OCI-LY1 (cell line): ENCODE measurements around the gene NEUROD2.
A peak's percentile ranks its signal among the peaks of the same experiment; 100 is the strongest.

Source experiments
- H2AFZ ChIP-seq: fragments of 200-600 bp; sonication (generic), shearing (Covaris generic); 2 replicates; pipeline ENCODE4 v1.6.0; 2014; ENCODE audit warnings: antibody characterized with exemption, mild to moderate bottlenecking, low read length
- H3F3A ChIP-seq: fragments of 200-600 bp; sonication (generic), shearing (Covaris generic); 2 replicates; pipeline ENCODE4 v1.6.0; 2014; ENCODE audit warnings: mild to moderate bottlenecking, antibody characterized with exemption, low read length, moderate library complexity; ENCODE audit not compliant: insufficient read depth
- H3K27ac ChIP-seq: fragments of 200-600 bp; sonication (generic); 2 replicates; pipeline ENCODE4 v1.5.1; 2014; ENCODE audit warnings: low read length, mixed run types, mild to moderate bottlenecking, low read depth; ENCODE audit not compliant: poor library complexity, severe bottlenecking
- H3K27me3 ChIP-seq: fragments of 200-600 bp; sonication (generic); 2 replicates; pipeline ENCODE4 v1.6.0; 2014; ENCODE audit warnings: antibody characterized with exemption, mild to moderate bottlenecking, low read length, moderate library complexity; ENCODE audit not compliant: insufficient read depth
- H3K36me3 ChIP-seq: fragments of 200-600 bp; sonication (generic); 2 replicates; pipeline ENCODE4 v1.6.1; 2014; ENCODE audit warnings: mild to moderate bottlenecking, antibody characterized with exemption, low read length, moderate library complexity, mixed read lengths; ENCODE audit not compliant: insufficient read depth
- H3K4me1 ChIP-seq: fragments of 200-600 bp; sonication (generic); 2 replicates; pipeline ENCODE4 v1.5.1; 2014; ENCODE audit warnings: mild to moderate bottlenecking, low read length, moderate library complexity; ENCODE audit not compliant: insufficient read depth, severe bottlenecking
- H3K4me2 ChIP-seq: fragments of 200-600 bp; sonication (generic), shearing (Covaris generic); 2 replicates; pipeline ENCODE4 v1.6.1; 2014; ENCODE audit warnings: low read length
- H3K4me3 ChIP-seq: fragments of 200-600 bp; sonication (generic); 2 replicates; pipeline ENCODE4 v1.5.1; 2014; ENCODE audit warnings: low read length, low read depth, mild to moderate bottlenecking, mixed read lengths; ENCODE audit not compliant: poor library complexity, severe bottlenecking
- H3K79me2 ChIP-seq: fragments of 200-600 bp; shearing (Covaris generic); 2 replicates; pipeline ENCODE4 v1.6.1; 2016; ENCODE audit warnings: mixed run types, low read length, mixed read lengths; ENCODE audit not compliant: insufficient read depth
- H3K9ac ChIP-seq: fragments of 200-600 bp; sonication (generic), shearing (Covaris generic); 2 replicates; pipeline ENCODE4 v1.6.1; 2014; ENCODE audit warnings: mild to moderate bottlenecking, low read length, mixed read lengths
- H3K9me2 ChIP-seq: fragments of 200-600 bp; sonication (generic), shearing (Covaris generic); 2 replicates; pipeline ENCODE4 v1.6.1; 2014; ENCODE audit warnings: low read depth, mild to moderate bottlenecking, low read length, mixed read lengths
- H3K9me3 ChIP-seq: fragments of 200-600 bp; shearing (Covaris generic); 2 replicates; pipeline ENCODE4 v1.6.1; 2014; ENCODE audit warnings: low read length, mixed read lengths
- H4K20me1 ChIP-seq: fragments of 200-600 bp; sonication (generic), shearing (Covaris generic); 2 replicates; pipeline ENCODE4 v1.6.0; 2016; ENCODE audit warnings: mild to moderate bottlenecking, low read length; ENCODE audit not compliant: insufficient read depth
- CTCF ChIP-seq: fragments of 200-600 bp; sonication (generic), shearing (Covaris generic); IDR thresholded peaks from 2 replicates; pipeline ENCODE4 v1.5.1; 2017; ENCODE audit warnings: mild to moderate bottlenecking, antibody characterized with exemption, low read length, moderate library complexity, mixed read lengths
- EZH2 ChIP-seq: fragments of 200-600 bp; sonication (generic), shearing (Covaris generic); IDR thresholded peaks from 2 replicates; pipeline ENCODE4 v1.8.0; 2017; ENCODE audit warnings: borderline replicate concordance, mixed run types, mild to moderate bottlenecking, antibody characterized with exemption, low read length, moderate library complexity, mixed read lengths

The NEUROD2 gene

GRCh38 chr17:39563476-39563875 is 44.2 kb downstream of the NEUROD2 start:
- Histone ChIP-seq H3K4me1 (peaks cover 17% of the 10 kb centered on the region), H2AFZ (no peak overlapping the region), H3K9me3 (no peaks in the 10 kb centered on the region), H3K27me3 (no peaks in the 10 kb centered on the region), H3K4me3 (no peak overlapping the region), H3K36me3 (no peaks in the 10 kb centered on the region; the same call in 1 of the 2 replicates), H3K79me2 (no peaks in the 10 kb centered on the region), H3K9me2 (no peaks in the 10 kb centered on the region), H3F3A (no peaks in the 10 kb centered on the region), H3K27ac (no peak overlapping the region), H3K4me2 (peak overlapping the region; percentile 9; the same call in 1 of the 2 replicates), H3K9ac (no peak overlapping the region), H4K20me1 (no peaks in the 10 kb centered on the region)
- no peak for TF ChIP-seq EZH2
- no peak for TF ChIP-seq CTCF

GRCh38 chr17:39562976-39563375 is 44.7 kb downstream of the NEUROD2 start:
- Histone ChIP-seq H3K27me3 (no peaks in the 10 kb centered on the region), H4K20me1 (no peaks in the 10 kb centered on the region), H3K36me3 (no peaks in the 10 kb centered on the region; the same call in 1 of the 2 replicates), H3K9me2 (no peaks in the 10 kb centered on the region), H3K4me1 (peaks cover 17% of the 10 kb centered on the region), H3K9me3 (no peaks in the 10 kb centered on the region), H3K9ac (no peak overlapping the region), H3K4me2 (peak overlapping the region; percentile 24; the same call in 1 of the 2 replicates), H3K79me2 (no peaks in the 10 kb centered on the region), H3K4me3 (no peak overlapping the region), H3K27ac (no peak overlapping the region), H3F3A (no peaks in the 10 kb centered on the region), H2AFZ (no peak overlapping the region)
- no peak for TF ChIP-seq CTCF
- no peak for TF ChIP-seq EZH2

- Histone ChIP-seq H3K9me3 (no peaks in the 10 kb centered on the region), H3K4me2 (no peak overlapping the region), H3F3A (no peaks in the 10 kb centered on the region), H3K9me2 (no peaks in the 10 kb centered on the region), H4K20me1 (no peaks in the 10 kb centered on the region), H2AFZ (no peak overlapping the region), H3K27me3 (no peaks in the 10 kb centered on the region), H3K9ac (no peak overlapping the region), H3K79me2 (no peaks in the 10 kb centered on the region), H3K4me1 (peaks cover 17% of the 10 kb centered on the region), H3K4me3 (no peak overlapping the region), H3K36me3 (no peaks in the 10 kb centered on the region; the same call in 1 of the 2 replicates), H3K27ac (no peak overlapping the region)
- TF ChIP-seq EZH2 (no peak), CTCF (no peak)
These were observed 45.3 kb downstream of the NEUROD2 start for GRCh38 chr17:39562395-39562794.
